Right lobe of liver (tissue), 6 donors: ENCODE results near the gene VPS18. TPM values are rescaled to one million over a fixed set of nuclear protein-coding genes. Genes with fewer than 3 reads are reported as not detected.
A peak's percentile ranks its signal among the peaks of the same experiment; 100 is the strongest.

Experiments
- ATAC-seq, 4 donors: fragments of 200-7000 bp; cut with Tn5 transposase; one replicate each; pipeline ENCODE4 v1.9.1; 2020; ENCODE audit warnings: mild to moderate bottlenecking in 4 of 4, moderate library complexity in 4 of 4
- DNase-seq, 3 donors: peaks; one replicate each; pipeline ENCODE4 v3.0.0-alpha.2; 2020
- H3K27ac ChIP-seq, 3 donors: fragments of 200-600 bp; one replicate each; pipeline ENCODE4 v1.8.0; 2022
- H3K27me3 ChIP-seq, 2 donors: fragments of 200-600 bp; one replicate each; pipeline ENCODE4 v1.8.0; 2022
- H3K36me3 ChIP-seq, 4 donors: fragments of 200-600 bp; sonication (generic) in 1 of 4; one replicate each; pipeline versions ENCODE4 v1.5.1 to v1.8.0; 2017 to 2022; ENCODE audit warnings: control low read depth in 1 of 4
- H3K4me1 ChIP-seq, 4 donors: fragments of 200-600 bp; sonication (generic) in 1 of 4; one replicate each; pipeline versions ENCODE4 v1.5.1 to v1.8.0; 2017 to 2022; ENCODE audit warnings: control low read depth in 1 of 4
- H3K4me3 ChIP-seq, 3 donors: fragments of 200-600 bp; one replicate each; pipeline ENCODE4 v1.8.0; 2022
- H3K9me3 ChIP-seq, 4 donors: fragments of 200-600 bp; sonication (generic) in 1 of 4; one replicate each; pipeline versions ENCODE4 v1.5.1 to v1.8.0; 2017 to 2022; ENCODE audit warnings: control low read depth in 1 of 4
- CTCF ChIP-seq, 4 donors: fragments of 200-600 bp in 3 of 4; fragments of 450-650 bp in 1 of 4; IDR thresholded peaks; one replicate each; pipeline versions ENCODE4 v1.5.1 to v1.8.0; 2016 to 2022; ENCODE audit warnings: antibody characterized with exemption in 4 of 4, mild to moderate bottlenecking in 2 of 4
- POLR2A ChIP-seq: fragments of 450-650 bp; IDR thresholded peaks from one replicate; pipeline ENCODE4 v1.6.1; 2017; ENCODE audit warnings: antibody characterized with exemption, mild to moderate bottlenecking
- WGBS: methylation state at CpG from one replicate; pipeline ENCODE4 v1.1.6; 2018; ENCODE audit warnings: low coverage, low lambda C conversion rate; ENCODE audit not compliant: insufficient coverage; ENCODE audit errors: missing lambda C conversion rate; 5-methylcytosine and 5-hydroxymethylcytosine counted together
- intact Hi-C, 2 donors: fragments of 100-400 bp; cut with DNase I; formaldehyde crosslinking; loops; one replicate each; pipeline versions ENCODE4 v1.11.2 to v1.14.1; 2022
- total RNA-seq, 6 experiments: library from RNA; depleted of rRNA in 2 of 6; stranded (reverse); fragments of >200 nt in 2 of 6; fragmentation: NEBNext Ultra II Directional in 3 of 6; extraction: Animal tissue kit (Norgen Biotek cat#: 25700) in 3 of 6; gene quantifications; one replicate each; pipeline versions ENCODE4 v1.1.0 to v1.2.4, GENCODE V29; 2016 to 2023
- donor health status: DM: no; HTN: yes; CAD: no.
- donor health status: DM: no; HTN: no; CAD: no.
- donor health status: DM: no; HTN: no; CAD: no.
- donor health status: DM: no; HTN: yes; CAD: no.
- donor health status: DM: no; HTN: yes; CAD: no.

Gene VPS18
- total RNA-seq, 6 experiments from 2014 or later = 8.4 to 24.7 (median 12.9) TPM

- WGBS = 2% methylated on average over 20 of the region's 46 CpGs
- peak; percentile 25 to 45 (median 34) for TF ChIP-seq CTCF (IDR thresholded peaks at IDR 0.05)
- TF ChIP-seq POLR2A = no peak
- peak overlapping the region in 1 of 3 donors; percentile 38 for H3K27ac ChIP-seq
- ATAC-seq (peak; percentile 24 to 35 (median 32)), DNase-seq (peak in 1 of 3 donors; percentile 67)
- H3K4me3 ChIP-seq = peak overlapping the region; percentile 42 to 49 (median 43)
- H3K36me3 ChIP-seq = no peaks in the 10 kb centered on the region
- intact Hi-C loops = no loop called here
- H3K9me3 ChIP-seq = no peaks in the 10 kb centered on the region
- H3K27me3 ChIP-seq = peaks cover 0 to 21% of the 10 kb centered on the region in 2 donors
- H3K4me1 ChIP-seq = peaks cover 0 to 53% (median 23%) of the 10 kb centered on the region in 4 donors
Observed at GRCh38 chr15:40930430-40931299, 36.4 kb downstream of the VPS18 start.

GRCh38 chr15:40931300-40932142 is 37.3 kb downstream of the VPS18 start:
- Histone ChIP-seq H3K27ac (peak overlapping the region in 1 of 3 donors; percentile 38), H3K4me3 (peak overlapping the region; percentile 23 to 49 (median 42)), H3K36me3 (no peaks in the 10 kb centered on the region), H3K4me1 (peaks cover 0 to 50% (median 22%) of the 10 kb centered on the region in 4 donors), H3K9me3 (no peaks in the 10 kb centered on the region), H3K27me3 (peaks cover 0 to 20% of the 10 kb centered on the region in 2 donors)
- intact Hi-C loops = no loop called here
- no peak for ATAC-seq
- WGBS = no CpG with 5 or more reads among the region's 16 CpGs
- no peak for TF ChIP-seq POLR2A
- no peak for DNase-seq

GRCh38 chr15:40932156-40932555 is 37.9 kb downstream of the VPS18 start:
- no peak for DNase-seq
- Histone ChIP-seq H3K4me3 (peak overlapping the region; percentile 7 to 42 (median 23)), H3K27ac (peak overlapping the region in 1 of 3 donors; percentile 38), H3K36me3 (no peaks in the 10 kb centered on the region), H3K27me3 (peaks cover 0 to 13% of the 10 kb centered on the region in 2 donors), H3K4me1 (peaks cover 0 to 52% (median 25%) of the 10 kb centered on the region in 4 donors), H3K9me3 (no peaks in the 10 kb centered on the region)
- TF ChIP-seq CTCF (IDR thresholded peaks at IDR 0.05) = no peak
- TF ChIP-seq POLR2A = no peak
- intact Hi-C loops = no loop called here
- no peak for ATAC-seq
- WGBS = no CpG with 5 or more reads among the region's 8 CpGs

- Histone ChIP-seq H3K27ac (no peak overlapping the region), H3K36me3 (no peaks in the 10 kb centered on the region), H3K27me3 (peaks cover 0 to 9% of the 10 kb centered on the region in 2 donors), H3K4me1 (peaks cover 0 to 57% (median 25%) of the 10 kb centered on the region in 4 donors), H3K9me3 (no peaks in the 10 kb centered on the region), H3K4me3 (peak overlapping the region; percentile 7 to 42 (median 23))
- no peak for DNase-seq
- intact Hi-C loops = no loop called here
- TF ChIP-seq CTCF (IDR thresholded peaks at IDR 0.05) (no peak), POLR2A (no peak)
- 0% methylated on average over 1 of the region's 11 CpGs for WGBS
- peak; percentile 4 to 55 (median 16) for ATAC-seq
Observed at GRCh38 chr15:40932649-40933516, 38.6 kb downstream of the VPS18 start.
